HG03378 (cell line): ENCODE data around the gene USP40.

ENCODE experiments used
- ATAC-seq: cut with Tn5 transposase; IDR thresholded peaks from one replicate; pipeline ENCODE4 v1.9.1; 2021; ENCODE audit warnings: mild to moderate bottlenecking, moderate library complexity; ENCODE audit not compliant: unreplicated experiment

USP40 gene

DNA sequence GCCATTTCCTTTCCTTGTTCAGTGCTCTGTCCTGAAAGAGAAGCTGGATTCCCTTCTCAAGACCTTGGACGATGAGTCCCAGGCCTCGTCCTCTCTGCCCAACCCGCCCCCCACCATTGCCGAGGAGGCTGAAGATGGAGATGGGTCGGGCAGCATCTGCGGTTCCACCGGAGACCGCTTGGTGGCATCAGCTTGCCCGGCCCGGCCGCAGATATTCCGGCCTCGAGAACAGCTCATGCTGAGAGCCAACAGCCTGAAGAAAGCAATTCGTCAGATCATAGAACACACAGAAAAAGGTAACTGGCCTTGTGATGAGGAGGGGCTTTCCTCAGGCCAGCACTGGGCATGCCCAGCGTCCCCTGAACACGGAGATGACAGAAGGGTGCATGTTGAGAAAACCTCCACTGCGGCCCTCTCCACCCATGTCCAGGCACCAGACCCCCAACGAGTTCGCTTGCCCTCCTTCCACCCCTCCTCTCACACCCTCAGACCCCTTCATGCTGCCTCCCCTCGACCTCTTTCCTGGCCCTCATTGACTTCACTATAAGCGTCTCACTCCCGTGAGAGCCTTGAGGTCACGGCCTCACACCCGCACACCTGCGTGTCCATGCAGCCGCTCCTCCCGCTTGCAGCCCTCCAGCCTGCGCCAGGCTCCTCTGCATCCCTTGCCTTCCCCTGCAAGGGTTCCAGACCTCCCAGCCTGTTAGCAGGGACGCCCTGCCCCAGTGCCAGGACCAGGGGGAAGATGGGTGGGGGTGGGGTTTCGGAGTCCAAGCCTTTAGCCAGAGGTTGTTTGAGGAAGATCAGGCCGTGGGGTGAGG is 117.3 kb downstream of the USP40 start:
- no peak for ATAC-seq

GRCh38 chr2:233448575-233448974 is 118.0 kb downstream of the USP40 start:
- ATAC-seq, result no peak

- ATAC-seq, result no peak
These were observed 118.4 kb downstream of the USP40 start for GRCh38 chr2:233448220-233448559.

- no peak for ATAC-seq
These were observed 118.9 kb downstream of the USP40 start for GRCh38 chr2:233447506-233448219.

DNA sequence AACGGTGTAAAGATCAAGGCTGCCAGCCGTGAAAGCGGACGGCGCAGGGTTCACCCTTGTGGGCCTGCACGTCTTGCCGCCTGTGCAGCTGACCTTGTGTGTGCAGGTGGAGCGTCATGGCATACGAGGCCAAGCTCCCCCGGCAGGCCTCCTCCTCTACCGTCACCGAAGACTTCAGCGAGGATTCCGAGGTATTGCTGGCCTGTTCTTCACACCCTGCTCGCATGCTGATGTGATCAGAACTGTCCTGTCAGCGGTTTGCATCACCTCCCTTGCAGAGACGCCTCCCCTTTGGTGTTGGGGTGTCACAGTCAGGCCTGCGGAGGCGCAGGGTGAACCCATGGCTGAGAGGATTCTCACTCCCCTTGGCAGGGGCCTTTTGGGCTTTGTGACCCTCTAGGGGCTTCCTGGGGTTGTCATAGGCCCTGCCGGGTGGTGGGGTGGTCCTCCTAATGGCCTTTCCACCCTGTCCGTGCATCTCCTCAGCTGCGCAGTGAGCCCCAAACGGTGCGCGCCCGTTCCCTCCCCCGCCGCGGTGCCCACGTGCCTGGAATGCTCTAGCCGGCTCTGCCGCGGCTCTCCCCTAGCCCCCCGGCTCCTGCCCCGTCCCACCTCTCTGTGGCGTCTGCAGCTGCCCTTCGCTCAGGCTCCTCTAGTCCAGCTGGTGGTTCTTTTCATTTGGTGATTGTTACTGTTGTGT is 119.8 kb downstream of the USP40 start:
- ATAC-seq, result no peak

DNA sequence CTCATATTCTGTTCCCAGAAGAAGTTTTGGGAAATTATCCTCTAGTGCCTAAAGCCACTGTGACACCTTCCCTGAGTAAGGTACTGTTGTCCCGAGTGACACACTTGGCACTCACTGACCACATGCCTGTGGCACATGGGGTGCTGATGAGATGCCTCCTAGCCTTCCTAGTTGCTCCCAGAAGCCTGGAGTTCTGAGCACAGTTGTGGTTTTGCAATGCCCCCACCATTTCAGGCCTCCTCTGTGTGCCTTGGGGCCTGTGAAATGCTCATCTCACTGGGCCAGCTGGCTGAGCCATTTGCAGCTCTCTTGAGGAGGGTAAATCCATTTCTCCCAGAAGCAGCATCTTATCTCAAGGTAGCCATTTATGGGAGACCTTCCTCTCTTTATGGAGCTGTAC is 120.5 kb downstream of the USP40 start:
- ATAC-seq, result no peak

DNA sequence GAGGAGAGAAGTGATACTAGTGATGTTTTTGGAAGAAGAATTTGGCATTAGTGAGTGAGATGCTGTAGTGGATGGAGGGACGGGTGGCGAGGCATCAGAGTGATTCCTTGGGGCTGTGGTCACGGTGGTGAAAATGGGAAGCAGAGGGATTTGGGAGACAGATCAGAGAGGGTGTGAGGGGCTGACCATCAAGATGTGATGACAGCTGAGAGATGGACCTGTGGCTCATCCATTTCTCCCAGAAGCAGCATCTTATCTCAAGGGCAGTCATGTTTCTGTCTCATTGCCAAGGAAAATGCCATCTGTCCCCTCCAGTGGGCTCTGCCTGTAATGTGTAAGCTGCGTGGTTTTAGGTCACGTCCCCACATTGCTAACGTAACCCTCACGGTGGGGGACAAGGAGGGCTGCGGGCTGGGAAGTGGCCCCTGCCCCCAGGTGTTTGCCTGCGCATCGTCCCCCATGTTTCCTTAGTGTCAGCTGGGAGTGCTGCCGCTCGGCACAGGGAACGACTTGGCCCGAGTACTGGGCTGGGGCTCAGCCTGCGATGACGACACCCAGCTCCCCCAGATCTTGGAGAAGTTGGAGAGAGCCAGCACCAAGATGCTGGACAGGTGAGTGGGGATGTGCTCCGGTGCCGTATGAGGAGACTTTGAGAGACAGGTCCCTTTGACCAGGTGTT is 121.3 kb downstream of the USP40 start:
- ATAC-seq, result no peak

DNA sequence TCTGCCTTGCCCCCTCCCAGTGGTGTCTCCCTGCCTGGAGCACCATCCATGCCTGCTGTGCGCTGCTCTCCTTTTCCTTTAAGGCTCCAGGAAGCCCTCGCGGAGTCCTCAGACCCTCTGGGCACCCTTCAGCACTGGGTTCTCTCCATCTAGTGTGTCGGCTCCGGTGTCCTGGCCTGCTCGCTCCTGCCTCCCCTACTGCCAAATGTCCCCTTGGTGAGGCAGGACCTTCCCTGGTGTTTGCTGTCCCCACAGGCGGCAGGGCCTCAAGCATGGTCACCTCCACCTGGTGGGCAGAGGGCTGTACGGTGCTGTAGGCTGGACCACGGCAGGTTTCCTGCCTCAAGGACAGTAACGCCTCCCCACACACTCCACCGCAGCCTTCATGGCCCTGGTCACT is 122.1 kb downstream of the USP40 start:
- ATAC-seq, result no peak

DNA sequence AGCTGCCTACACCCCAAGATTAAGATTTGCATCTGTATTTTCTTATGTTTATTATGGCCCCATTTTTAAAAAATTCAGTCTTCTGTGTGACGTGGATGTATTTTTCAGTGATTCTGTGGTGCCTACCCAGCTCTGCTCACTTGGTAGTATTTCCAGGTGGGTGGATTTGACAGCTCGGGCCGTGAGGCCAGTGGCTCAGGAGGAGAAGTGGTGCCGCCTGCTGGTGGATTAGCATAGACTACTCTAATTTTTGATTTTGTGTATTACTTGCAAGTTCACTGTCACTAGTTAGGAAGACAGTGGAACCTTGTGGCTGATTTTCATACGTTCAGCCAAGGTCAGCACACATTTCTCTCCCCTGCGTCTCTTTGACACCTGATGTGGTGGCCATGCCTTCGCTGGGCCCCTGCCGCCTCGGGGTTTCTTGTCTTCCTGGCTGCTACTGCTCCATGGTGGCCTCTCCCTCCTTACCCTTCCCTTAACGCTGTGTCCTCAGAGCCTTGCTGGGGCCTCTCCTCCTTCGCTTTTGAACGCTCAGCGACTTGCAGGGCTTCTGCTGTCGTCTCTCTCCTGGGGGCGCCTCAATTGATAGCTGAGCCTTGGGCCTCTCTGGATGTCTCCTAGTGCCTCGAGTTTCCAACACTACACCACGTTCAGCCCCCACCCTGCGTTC is 122.9 kb downstream of the USP40 start:
- ATAC-seq, result no peak

- no peak for ATAC-seq
These were observed 124.6 kb downstream of the USP40 start for GRCh38 chr2:233442028-233442310.

DNA sequence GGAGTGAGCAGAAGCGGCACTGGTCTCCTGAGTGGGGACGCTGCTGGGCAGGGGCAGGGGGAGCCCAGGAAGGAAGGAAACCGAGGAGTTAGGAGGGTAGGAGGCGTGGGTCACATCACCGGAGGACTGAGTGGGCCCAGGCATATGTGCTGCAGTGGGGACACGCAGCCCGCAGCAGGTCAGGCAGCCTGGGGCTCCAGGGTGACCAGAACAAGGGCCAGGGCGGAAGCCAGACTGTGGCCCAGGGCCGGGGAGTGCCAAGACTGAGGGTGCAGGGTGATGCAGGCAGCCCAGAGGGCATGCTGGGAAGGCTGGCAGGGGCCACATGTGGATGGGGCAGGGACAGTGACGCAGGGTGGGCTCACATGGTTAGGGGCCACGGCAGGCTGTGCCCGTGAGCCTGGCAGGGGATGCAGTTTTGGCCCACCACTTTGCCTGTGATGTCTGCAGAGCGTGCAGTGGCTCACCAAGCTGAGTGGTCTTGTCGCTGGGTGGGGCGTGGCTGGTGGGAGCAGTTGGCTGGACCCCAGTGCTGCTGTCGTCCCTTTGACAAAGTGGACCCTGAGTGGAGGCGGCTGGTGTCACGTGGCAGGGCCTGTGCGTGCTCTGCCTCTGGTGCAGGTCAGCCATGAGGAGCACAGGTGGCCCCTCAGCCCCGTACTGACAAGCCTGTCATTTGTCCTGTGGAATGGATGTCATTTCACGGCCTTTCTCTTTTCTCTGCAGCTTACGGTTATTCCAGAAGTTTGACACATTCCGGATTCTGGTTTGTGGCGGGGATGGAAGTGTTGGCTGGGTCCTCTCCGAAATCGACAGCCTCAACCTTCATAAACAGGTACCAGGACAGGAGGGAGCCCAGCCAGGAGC is 125.2 kb downstream of the USP40 start:
- ATAC-seq, result no peak

DNA sequence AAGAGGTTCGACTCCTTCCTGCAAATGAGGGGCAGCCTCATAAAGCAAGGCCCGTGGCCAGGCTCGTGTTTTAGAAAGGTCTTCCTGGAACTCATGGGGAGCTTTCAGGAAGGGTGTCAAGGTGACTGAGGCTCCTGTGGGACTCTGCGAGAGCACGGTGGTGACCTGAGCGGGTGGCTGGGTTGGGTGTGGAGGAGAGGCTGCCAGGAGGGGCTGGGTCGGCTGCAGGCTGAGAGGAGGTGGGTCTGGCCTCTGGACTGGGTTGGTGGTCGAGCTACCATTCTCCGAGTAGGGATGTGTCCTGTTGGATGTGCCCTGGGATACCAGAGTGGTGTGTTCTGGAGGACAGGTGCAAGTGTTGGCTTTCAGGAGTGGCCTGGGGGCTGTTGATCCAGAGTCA is 125.9 kb downstream of the USP40 start:
- no peak for ATAC-seq

- no peak for ATAC-seq
These were observed 126.3 kb downstream of the USP40 start for GRCh38 chr2:233440314-233440713.

DNA sequence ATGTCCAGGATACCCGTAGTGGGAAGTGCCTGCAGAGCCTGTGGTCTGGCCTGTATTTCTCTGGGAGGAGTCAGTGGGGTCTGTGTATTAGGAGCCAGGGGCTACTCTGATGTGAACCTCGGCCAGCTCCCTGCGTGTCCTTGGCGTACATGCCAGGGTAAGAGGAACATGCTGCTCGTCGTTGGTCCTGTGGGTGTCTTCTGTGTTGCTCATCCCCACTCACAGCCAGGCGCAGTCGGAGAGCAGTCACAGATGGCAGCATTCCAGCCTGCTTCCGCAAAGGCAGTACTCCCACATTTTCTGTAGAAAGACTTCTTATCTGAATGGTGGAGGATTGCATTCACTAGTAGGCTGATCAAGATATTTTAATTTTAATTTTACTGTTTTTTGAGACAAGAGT is 127.4 kb downstream of the USP40 start:
- no peak for ATAC-seq

DNA sequence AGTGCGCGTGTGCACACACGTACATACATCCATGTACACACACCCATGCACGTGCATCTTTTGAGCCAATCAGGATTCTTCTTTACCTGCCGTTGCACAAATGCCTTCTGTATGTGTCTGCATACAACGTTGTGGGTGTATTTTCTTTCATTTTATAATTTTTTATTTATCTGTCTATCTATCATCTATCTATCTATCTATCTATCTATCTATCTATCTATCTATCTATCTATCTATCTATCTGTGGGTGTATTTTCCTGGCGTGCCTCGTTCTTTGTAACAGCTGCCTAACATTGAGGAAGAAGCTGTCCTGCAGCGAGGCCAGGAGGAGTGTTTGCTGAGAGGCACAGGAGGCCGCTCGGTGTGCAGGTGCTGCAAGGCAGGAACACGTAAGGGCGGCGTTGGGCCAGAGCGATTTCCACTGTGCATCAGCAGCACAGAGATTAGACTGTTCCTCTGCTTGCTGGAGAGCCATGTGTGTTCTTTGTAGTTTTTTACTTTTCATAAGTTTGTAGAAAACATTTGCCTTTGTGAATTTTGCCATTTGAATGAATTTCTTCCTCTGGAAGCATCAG is 127.9 kb downstream of the USP40 start:
- ATAC-seq, result no peak

DNA sequence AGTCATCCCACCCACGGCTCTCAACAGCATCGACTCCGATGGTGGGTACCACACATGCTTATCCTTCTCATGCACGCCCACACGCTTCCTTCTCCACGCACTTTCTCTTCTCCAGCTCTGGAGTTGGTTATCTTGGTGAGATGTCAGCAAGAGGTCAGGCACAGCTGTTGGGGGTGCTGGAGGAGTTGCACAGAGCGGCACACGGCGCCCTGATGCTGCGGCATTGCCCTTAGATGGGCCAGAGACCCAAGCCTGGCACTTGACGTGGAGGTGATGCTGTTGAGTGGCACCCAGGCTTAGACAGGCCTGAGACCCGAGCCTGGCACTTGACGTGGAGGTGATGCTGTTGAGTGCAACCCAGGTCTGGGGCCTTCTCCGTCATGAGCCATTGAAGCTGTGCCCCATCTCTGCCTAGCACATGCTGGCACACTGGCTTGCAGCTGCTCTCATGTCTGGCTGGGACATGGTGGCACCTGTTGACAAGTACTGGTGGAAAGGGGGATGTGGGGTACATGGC is 129.1 kb downstream of the USP40 start:
- no peak for ATAC-seq

- ATAC-seq, result no peak
These were observed 129.7 kb downstream of the USP40 start for GRCh38 chr2:233436691-233437438.

DNA sequence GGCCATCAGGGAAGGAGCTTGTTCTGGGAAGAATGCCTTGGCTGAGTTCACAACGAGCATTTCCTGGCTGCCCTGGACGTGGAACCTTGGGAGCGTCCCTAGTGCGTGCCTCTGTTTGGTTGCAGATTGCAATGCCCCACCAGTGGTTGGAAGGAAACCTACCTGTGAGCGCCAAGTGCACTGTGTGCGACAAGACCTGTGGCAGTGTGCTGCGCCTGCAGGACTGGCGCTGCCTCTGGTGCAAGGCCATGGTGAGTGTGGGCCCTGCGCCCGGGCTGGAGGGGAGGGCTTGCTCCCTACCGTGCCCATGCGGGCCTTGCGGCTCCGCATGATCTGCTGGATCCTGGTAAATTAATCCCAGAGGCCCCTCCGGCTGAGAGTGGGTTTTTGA is 130.4 kb downstream of the USP40 start:
- no peak for ATAC-seq
